ENCODE data around the gene CCL21.

GRCh38 chr9:34689116-34689470 lies 20.8 kb downstream of the CCL21 start:
- TF ChIP-seq CTCF (IDR thresholded peaks at IDR 0.05) (no peak), POLR2A (IDR thresholded peaks at IDR 0.05) (no peak)
